ENCODE measurements around the gene SSBP3.

The SSBP3 gene

GRCh38 chr1:54328066-54328636, 78.0 kb downstream of the SSBP3 start:
- DNase-seq (ENCODE audit: low spot score), result no peak

- no peak for DNase-seq (ENCODE audit: low spot score)
Measured at GRCh38 chr1:54327386-54328065, 78.7 kb downstream of the SSBP3 start.

- no peak for DNase-seq (ENCODE audit: low spot score)
Measured at GRCh38 chr1:54326543-54327385, 79.4 kb downstream of the SSBP3 start.

- no peak for DNase-seq (ENCODE audit: low spot score)
Measured at GRCh38 chr1:54325703-54326461, 80.3 kb downstream of the SSBP3 start.

GRCh38 chr1:54325284-54325683, 80.9 kb downstream of the SSBP3 start:
- DNase-seq (ENCODE audit: low spot score), result no peak

GRCh38 chr1:54324251-54325140, 81.7 kb downstream of the SSBP3 start:
- DNase-seq (ENCODE audit: low spot score), result no peak

- no peak for DNase-seq (ENCODE audit: low spot score)
Measured at GRCh38 chr1:54323921-54324250, 82.3 kb downstream of the SSBP3 start.

- DNase-seq (ENCODE audit: low spot score), result no peak
Measured at GRCh38 chr1:54323324-54323739, 82.9 kb downstream of the SSBP3 start.

- DNase-seq (ENCODE audit: low spot score), result no peak
Measured at GRCh38 chr1:54318246-54318814, 87.9 kb downstream of the SSBP3 start.

GRCh38 chr1:54317084-54317483, 89.1 kb downstream of the SSBP3 start:
- DNase-seq (ENCODE audit: low spot score), result no peak

- DNase-seq (ENCODE audit: low spot score), result no peak
Measured at GRCh38 chr1:54315099-54315498, 91.1 kb downstream of the SSBP3 start.

GRCh38 chr1:54314696-54315095, 91.5 kb downstream of the SSBP3 start:
- no peak for DNase-seq (ENCODE audit: low spot score)

- no peak for DNase-seq (ENCODE audit: low spot score)
Measured at GRCh38 chr1:54312796-54313316, 93.3 kb downstream of the SSBP3 start.

- DNase-seq (ENCODE audit: low spot score), result no peak
Measured at GRCh38 chr1:54311506-54311905, 94.7 kb downstream of the SSBP3 start.

- DNase-seq (ENCODE audit: low spot score), result no peak
Measured at GRCh38 chr1:54310439-54311328, 95.5 kb downstream of the SSBP3 start.

- DNase-seq (ENCODE audit: low spot score), result no peak
Measured at GRCh38 chr1:54309631-54310366, 96.4 kb downstream of the SSBP3 start.

GRCh38 chr1:54307305-54307704, 98.9 kb downstream of the SSBP3 start:
- DNase-seq (ENCODE audit: low spot score), result no peak

- DNase-seq (ENCODE audit: low spot score), result no peak
Measured at GRCh38 chr1:54305906-54306514, 100.2 kb downstream of the SSBP3 start.

- DNase-seq (ENCODE audit: low spot score), result no peak
Measured at GRCh38 chr1:54304518-54304917, 101.7 kb downstream of the SSBP3 start.

Measured in activated CD4-positive, alpha-beta T cell treated with anti-CD3 and anti-CD28 coated beads, Interleukin-2, Interleukin-4, amounts not matched to agents 100 ng/mL and 50 ng/mL, durations not matched to agents 16 hours and 8 hours (primary cell).